Measurements from ENCODE around the gene BAD. TPM values are rescaled to one million over a fixed set of nuclear protein-coding genes. Genes with fewer than 3 reads are reported as not detected.

Gene BAD
- total RNA-seq, 3 donors from 2014 or later (not counting 1 experiment from before 2014, with no cell fraction given): 30.6 to 35.8 (median 31.6) TPM

GRCh38 chr11:64318766-64319761 is 34.6 kb upstream of the BAD start:
- H3K27me3 Mint-ChIP-seq (ENCODE audit: low read depth in 2 of 2): no peaks in the 10 kb centered on the region

GRCh38 chr11:64317961-64318765 is 33.7 kb upstream of the BAD start, which contains the start of gene PRDX5:
Gene PRDX5, plus strand, starts transcription at chr11:64318121. Its CDS starts 95 bp downstream, at chr11:64318216.
- Histone ChIP-seq H3K27ac (ENCODE audit: low read length) (peak within 1 kb of the TSS; percentile 86), H3K4me1 (ENCODE audit: control insufficient read depth, insufficient read depth, low read length) (peaks cover 30% of the 10 kb centered on the region), H3K9me3 (ENCODE audit: control insufficient read depth, insufficient read depth, low read length) (no peaks in the 10 kb centered on the region), H3K4me3 (ENCODE audit: low read length) (peak within 1 kb of the TSS; percentile 91), H3K36me3 (ENCODE audit: control insufficient read depth, insufficient read depth, low read length) (peaks cover 34% of the 10 kb centered on the region), H3K27me3 (ENCODE audit: control insufficient read depth, insufficient read depth, low read length) (no peaks in the 10 kb centered on the region)
- peak within 1 kb of the TSS; percentile 88 to 99 for H3K27ac Mint-ChIP-seq
- peak within 1 kb of the TSS; percentile 97 for H3K4me3 Mint-ChIP-seq
- DNase-seq (peak; percentile 95 to 99), ATAC-seq (peak; percentile 74 to 90 (median 78))
- no peaks in the 10 kb centered on the region for H3K9me3 Mint-ChIP-seq
- intact Hi-C loops (cut with micrococcal nuclease): loop anchor here (1.0 to 5.0 kb wide), 5 partner anchors 13 to 131 kb away; partner anchors contain the start of genes CCDC88B, ESRRA and STIP1
- under 1% methylated on average over 60 of the region's 61 CpGs for WGBS (ENCODE audit: insufficient coverage)
- H3K27me3 Mint-ChIP-seq (ENCODE audit: low read depth in 2 of 2): no peaks in the 10 kb centered on the region
- peaks cover 47 to 53% of the 10 kb centered on the region in 2 donors for H3K4me1 Mint-ChIP-seq
- no peaks in the 10 kb centered on the region for H3K36me3 Mint-ChIP-seq
- no peak for TF ChIP-seq CTCF (IDR thresholded peaks at IDR 0.05)

More at GRCh38 chr11:64318766-64319761, 34.6 kb upstream of the BAD start:
- intact Hi-C loops (cut with micrococcal nuclease): loop anchor here (1.0 to 5.0 kb wide), 2 partner anchors 12 to 132 kb away; partner anchors contain the start of gene STIP1
- H3K4me3 ChIP-seq (ENCODE audit: low read length): peak overlapping the region; percentile 91
- Mint-ChIP-seq H3K4me3 (peak overlapping the region; percentile 97), H3K4me1 (peaks cover 46 to 51% of the 10 kb centered on the region in 2 donors), H3K27ac (peak overlapping the region; percentile 88 to 99), H3K36me3 (no peaks in the 10 kb centered on the region), H3K9me3 (no peaks in the 10 kb centered on the region)
- DNase-seq: no peak
- peaks cover 30% of the 10 kb centered on the region for H3K4me1 ChIP-seq (ENCODE audit: control insufficient read depth, insufficient read depth, low read length)
- TF ChIP-seq CTCF (IDR thresholded peaks at IDR 0.05): no peak
- H3K9me3 ChIP-seq (ENCODE audit: control insufficient read depth, insufficient read depth, low read length): no peaks in the 10 kb centered on the region
- peak overlapping the region; percentile 86 for H3K27ac ChIP-seq (ENCODE audit: low read length)
- peaks cover 30% of the 10 kb centered on the region for H3K36me3 ChIP-seq (ENCODE audit: control insufficient read depth, insufficient read depth, low read length)
- 29% methylated on average over 15 of the region's 19 CpGs for WGBS (ENCODE audit: insufficient coverage)
- H3K27me3 ChIP-seq (ENCODE audit: control insufficient read depth, insufficient read depth, low read length): no peaks in the 10 kb centered on the region
- ATAC-seq: no peak

GRCh38 chr11:64317325-64317960 is 33.0 kb upstream of the BAD start, which contains the start of gene TRMT112:
Gene TRMT112, minus strand, starts transcription at chr11:64317559. Its CDS starts 33 bp downstream, at chr11:64317526.
- Histone ChIP-seq H3K9me3 (ENCODE audit: control insufficient read depth, insufficient read depth, low read length) (no peaks in the 10 kb centered on the region), H3K27ac (ENCODE audit: low read length) (peak within 1 kb of the TSS; percentile 86), H3K4me1 (ENCODE audit: control insufficient read depth, insufficient read depth, low read length) (peaks cover 30% of the 10 kb centered on the region), H3K4me3 (ENCODE audit: low read length) (peak within 1 kb of the TSS; percentile 91), H3K36me3 (ENCODE audit: control insufficient read depth, insufficient read depth, low read length) (peaks cover 32% of the 10 kb centered on the region), H3K27me3 (ENCODE audit: control insufficient read depth, insufficient read depth, low read length) (no peaks in the 10 kb centered on the region)
- DNase-seq: peak; percentile 87 to 100
- Mint-ChIP-seq H3K27ac (peak within 1 kb of the TSS; percentile 88 to 99), H3K9me3 (no peaks in the 10 kb centered on the region), H3K4me1 (peaks cover 54 to 61% of the 10 kb centered on the region in 2 donors), H3K4me3 (peak within 1 kb of the TSS; percentile 97), H3K36me3 (no peaks in the 10 kb centered on the region), H3K27me3 (ENCODE audit: low read depth in 2 of 2) (no peaks in the 10 kb centered on the region)
- TF ChIP-seq CTCF (IDR thresholded peaks at IDR 0.05): no peak
- intact Hi-C loops (cut with micrococcal nuclease): loop anchor here (1.0 to 5.0 kb wide), 4 partner anchors 12 to 130 kb away; partner anchors contain the start of genes CCDC88B, ESRRA and STIP1
- peak; percentile 62 to 84 (median 76) for ATAC-seq
- under 1% methylated on average over 43 of the region's 43 CpGs for WGBS (ENCODE audit: insufficient coverage)

Data from natural killer cell (primary cell).